ENCODE results near the gene SLC23A1. TPM values are rescaled to one million over a fixed set of nuclear protein-coding genes. Genes with fewer than 3 reads are reported as not detected.

Gene SLC23A1
- total RNA-seq, 2 donors from 2014 or later: not detected

DNA sequence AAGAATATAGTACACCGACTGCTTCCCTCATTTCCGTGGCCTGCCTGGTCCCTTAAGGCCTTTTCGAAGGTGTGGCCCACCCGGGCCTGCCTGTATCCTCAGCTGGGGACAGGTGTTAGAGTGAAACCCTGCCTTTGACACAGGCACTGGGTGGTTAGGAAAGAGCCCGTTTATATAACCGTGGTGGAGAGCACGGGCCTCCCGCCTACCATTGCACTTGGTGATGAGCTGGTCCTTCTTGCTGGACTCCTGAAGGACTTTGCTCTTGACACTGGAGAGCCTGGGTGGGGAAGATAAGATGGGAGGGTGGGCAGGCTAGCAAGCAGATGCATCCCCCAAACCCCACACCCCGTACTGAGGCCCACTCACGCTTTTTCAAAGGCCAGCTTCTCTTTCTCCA is 18.4 kb upstream of the SLC23A1 start:
- Histone ChIP-seq H3K4me1 (ENCODE audit: control insufficient read depth in 1 of 2, low read depth in 2 of 2) (peaks cover 4 to 18% of the 10 kb centered on the region in 2 donors), H3K4me3 (no peak overlapping the region), H3K9me3 (no peaks in the 10 kb centered on the region), H3K27ac (no peak overlapping the region), H3K36me3 (no peaks in the 10 kb centered on the region), H3K27me3 (replicated peaks; ENCODE audit: insufficient read depth) (no peaks in the 10 kb centered on the region)
- DNase-seq (ENCODE audit: low spot score) (no peak), ATAC-seq (ENCODE audit: insufficient number of reproducible peaks, low FRiP score, low read depth) (no peak)
- TF ChIP-seq, protein P1, sequence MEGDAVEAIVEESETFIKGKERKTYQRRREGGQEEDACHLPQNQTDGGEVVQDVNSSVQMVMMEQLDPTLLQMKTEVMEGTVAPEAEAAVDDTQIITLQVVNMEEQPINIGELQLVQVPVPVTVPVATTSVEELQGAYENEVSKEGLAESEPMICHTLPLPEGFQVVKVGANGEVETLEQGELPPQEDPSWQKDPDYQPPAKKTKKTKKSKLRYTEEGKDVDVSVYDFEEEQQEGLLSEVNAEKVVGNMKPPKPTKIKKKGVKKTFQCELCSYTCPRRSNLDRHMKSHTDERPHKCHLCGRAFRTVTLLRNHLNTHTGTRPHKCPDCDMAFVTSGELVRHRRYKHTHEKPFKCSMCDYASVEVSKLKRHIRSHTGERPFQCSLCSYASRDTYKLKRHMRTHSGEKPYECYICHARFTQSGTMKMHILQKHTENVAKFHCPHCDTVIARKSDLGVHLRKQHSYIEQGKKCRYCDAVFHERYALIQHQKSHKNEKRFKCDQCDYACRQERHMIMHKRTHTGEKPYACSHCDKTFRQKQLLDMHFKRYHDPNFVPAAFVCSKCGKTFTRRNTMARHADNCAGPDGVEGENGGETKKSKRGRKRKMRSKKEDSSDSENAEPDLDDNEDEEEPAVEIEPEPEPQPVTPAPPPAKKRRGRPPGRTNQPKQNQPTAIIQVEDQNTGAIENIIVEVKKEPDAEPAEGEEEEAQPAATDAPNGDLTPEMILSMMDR (IDR thresholded peaks at IDR 0.05): no peak

DNA sequence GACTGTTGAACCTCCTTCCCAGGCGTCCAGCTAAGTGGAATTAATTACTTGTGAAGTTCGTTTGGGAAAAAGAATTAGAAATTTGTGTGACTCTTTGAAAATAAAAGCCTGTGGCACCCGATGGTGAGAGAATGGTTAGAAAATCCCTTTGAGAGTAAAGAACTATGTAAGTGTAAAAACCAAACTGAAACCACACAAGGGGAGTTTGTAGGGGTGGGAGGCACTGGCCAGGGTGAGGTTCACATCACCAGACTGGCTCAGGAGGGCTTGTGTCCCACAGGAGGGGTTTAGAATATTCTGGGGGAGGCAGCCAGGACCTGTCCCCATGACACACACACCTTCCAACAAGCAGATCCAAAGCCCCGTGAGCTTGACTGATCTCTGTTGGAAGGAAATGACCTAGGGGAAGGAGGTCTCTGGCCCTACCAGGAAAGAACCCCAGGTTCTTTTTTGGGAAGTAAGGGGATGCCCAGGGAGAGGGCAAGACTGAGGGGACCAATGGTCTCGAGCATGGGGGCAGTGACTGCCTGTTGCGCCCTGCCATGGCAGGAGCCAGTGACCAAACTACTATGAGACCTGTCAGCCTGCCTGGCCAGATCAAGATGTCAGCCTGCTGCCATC is 16.5 kb upstream of the SLC23A1 start:
- ATAC-seq (ENCODE audit: insufficient number of reproducible peaks, low FRiP score, low read depth) (no peak), DNase-seq (ENCODE audit: low spot score) (no peak)
- Histone ChIP-seq H3K4me3 (no peak overlapping the region), H3K36me3 (no peaks in the 10 kb centered on the region), H3K4me1 (ENCODE audit: control insufficient read depth in 1 of 2, low read depth in 2 of 2) (peaks cover 4 to 29% of the 10 kb centered on the region in 2 donors), H3K27ac (no peak overlapping the region), H3K9me3 (no peaks in the 10 kb centered on the region), H3K27me3 (replicated peaks; ENCODE audit: insufficient read depth) (no peaks in the 10 kb centered on the region)
- TF ChIP-seq, protein P1 (IDR thresholded peaks at IDR 0.05): no peak

DNA sequence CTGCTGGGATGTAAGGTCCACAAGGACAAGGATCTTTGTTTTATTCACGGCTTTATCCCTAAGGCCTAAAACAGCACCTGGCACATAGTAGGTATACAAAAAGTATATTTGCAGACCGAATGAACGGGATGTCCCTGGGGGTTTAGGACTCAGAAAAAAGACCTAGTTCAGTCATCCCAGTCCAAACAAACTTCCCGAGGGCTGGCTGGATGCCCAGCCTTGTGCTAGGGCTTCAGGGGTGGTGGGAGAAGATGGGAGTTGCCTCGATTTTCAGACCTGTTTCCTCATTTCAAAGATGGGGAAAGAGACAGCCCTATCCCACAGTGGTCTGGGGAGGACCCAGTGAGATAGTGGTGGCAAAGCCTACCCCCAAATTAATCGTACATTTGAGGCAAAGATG is 14.8 kb upstream of the SLC23A1 start:
- TF ChIP-seq, protein P1 (IDR thresholded peaks at IDR 0.05): no peak
- H3K4me3 ChIP-seq: no peak overlapping the region
- peaks cover 6 to 35% of the 10 kb centered on the region in 2 donors for H3K4me1 ChIP-seq (ENCODE audit: control insufficient read depth in 1 of 2, low read depth in 2 of 2)
- H3K9me3 ChIP-seq: no peaks in the 10 kb centered on the region
- no peak for DNase-seq (ENCODE audit: low spot score)
- H3K27me3 ChIP-seq (replicated peaks; ENCODE audit: insufficient read depth): no peaks in the 10 kb centered on the region
- ATAC-seq (ENCODE audit: insufficient number of reproducible peaks, low FRiP score, low read depth): no peak
- H3K36me3 ChIP-seq: no peaks in the 10 kb centered on the region
- H3K27ac ChIP-seq: no peak overlapping the region

DNA sequence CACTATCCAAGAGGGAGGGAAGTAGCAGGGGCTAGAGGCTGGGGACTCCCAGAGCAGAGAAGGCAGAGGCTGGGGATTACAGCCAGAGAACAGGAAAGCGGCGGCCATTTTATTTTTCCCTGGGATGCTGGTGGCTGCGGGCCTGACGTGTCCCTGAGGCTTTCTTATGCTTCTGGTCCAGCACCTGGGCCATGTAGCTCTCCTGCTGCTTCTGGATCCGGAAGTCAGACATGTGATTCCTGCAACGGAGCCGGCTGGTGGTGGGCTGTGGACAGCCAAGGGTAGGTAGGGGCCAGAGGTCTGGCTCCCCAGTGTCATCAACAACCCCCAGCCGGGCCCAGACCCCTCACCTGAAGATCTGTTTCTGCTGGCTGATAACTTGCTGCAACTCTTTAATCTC is 13.6 kb upstream of the SLC23A1 start:
- TF ChIP-seq, protein P1 (IDR thresholded peaks at IDR 0.05): no peak
- H3K27me3 ChIP-seq (replicated peaks; ENCODE audit: insufficient read depth): no peaks in the 10 kb centered on the region
- no peaks in the 10 kb centered on the region for H3K9me3 ChIP-seq
- no peak overlapping the region for H3K4me3 ChIP-seq
- DNase-seq (ENCODE audit: low spot score) (no peak), ATAC-seq (ENCODE audit: insufficient number of reproducible peaks, low FRiP score, low read depth) (no peak)
- no peak overlapping the region for H3K27ac ChIP-seq
- H3K4me1 ChIP-seq (ENCODE audit: control insufficient read depth in 1 of 2, low read depth in 2 of 2): peaks cover 6 to 41% of the 10 kb centered on the region in 2 donors
- no peaks in the 10 kb centered on the region for H3K36me3 ChIP-seq

DNA sequence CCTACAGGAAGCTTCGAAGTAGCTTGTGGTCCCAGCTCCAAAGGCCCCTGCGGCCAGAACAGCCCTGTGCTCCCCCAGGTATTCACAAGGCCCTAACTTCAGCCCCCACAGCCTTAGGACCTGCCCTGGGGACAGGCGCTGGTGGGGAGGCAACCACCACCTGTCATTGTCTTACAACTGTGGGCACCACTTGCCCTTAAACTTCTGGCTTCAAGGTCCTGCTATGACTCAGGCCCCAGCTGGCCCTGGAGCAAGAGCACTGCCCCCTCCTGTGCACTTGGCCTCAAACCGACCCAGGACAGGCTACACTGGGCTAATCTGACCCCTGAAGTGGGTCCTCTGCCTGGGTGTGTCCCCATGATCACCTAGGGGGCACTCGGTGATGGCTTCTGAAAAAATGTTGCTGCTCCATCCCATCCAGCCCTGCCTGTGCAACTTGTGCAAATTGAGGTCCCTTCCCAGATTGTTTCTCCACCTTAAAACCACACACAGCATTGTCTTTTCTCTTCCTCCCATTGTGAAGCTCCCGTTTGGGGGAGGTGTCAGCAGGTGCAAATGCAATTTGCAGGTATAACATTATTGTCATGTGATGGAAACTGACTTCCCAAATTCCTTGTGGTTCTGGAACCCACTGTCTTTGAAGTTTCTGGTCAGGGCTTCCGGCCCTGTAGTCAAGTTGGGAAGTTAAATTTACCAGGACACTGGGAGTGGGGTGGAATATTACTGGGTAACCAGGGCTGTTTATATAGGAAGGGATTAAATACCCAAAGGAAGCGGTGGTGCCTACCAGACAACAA is 12.9 kb upstream of the SLC23A1 start:
- Histone ChIP-seq H3K27ac (no peak overlapping the region), H3K4me1 (ENCODE audit: control insufficient read depth in 1 of 2, low read depth in 2 of 2) (peaks cover 6 to 41% of the 10 kb centered on the region in 2 donors), H3K9me3 (no peaks in the 10 kb centered on the region), H3K27me3 (replicated peaks; ENCODE audit: insufficient read depth) (no peaks in the 10 kb centered on the region), H3K4me3 (no peak overlapping the region), H3K36me3 (no peaks in the 10 kb centered on the region)
- ATAC-seq (ENCODE audit: insufficient number of reproducible peaks, low FRiP score, low read depth) (no peak), DNase-seq (ENCODE audit: low spot score) (no peak)
- TF ChIP-seq, protein P1 (IDR thresholded peaks at IDR 0.05): no peak
